HG03066 (cell line): Measurements from ENCODE around the gene ABCC8.

ENCODE experiments used
- ATAC-seq: cut with Tn5 transposase; IDR thresholded peaks from one replicate; pipeline ENCODE4 v1.9.1; 2021; ENCODE audit warnings: low read depth; ENCODE audit not compliant: unreplicated experiment

The ABCC8 gene

DNA sequence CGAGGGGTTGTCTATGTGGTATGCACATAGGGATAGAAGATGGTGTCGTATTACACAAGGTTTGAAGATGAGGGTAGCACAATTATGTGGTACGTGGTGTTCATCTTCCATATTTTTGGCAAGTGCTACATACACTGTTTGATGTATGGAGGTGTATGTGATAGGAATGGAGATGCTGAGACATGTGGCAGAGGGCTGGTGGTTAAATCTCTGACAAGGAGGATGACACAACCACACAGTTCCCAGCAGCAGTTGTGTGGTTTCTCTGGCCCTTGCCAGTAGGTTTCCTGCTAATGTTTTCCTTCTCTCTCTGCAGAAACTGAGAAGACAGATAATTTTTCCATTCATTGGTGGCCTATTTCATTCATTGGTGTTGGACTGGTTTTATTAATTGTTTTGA lies 108.1 kb downstream of the ABCC8 start:
- ATAC-seq: no peak

DNA sequence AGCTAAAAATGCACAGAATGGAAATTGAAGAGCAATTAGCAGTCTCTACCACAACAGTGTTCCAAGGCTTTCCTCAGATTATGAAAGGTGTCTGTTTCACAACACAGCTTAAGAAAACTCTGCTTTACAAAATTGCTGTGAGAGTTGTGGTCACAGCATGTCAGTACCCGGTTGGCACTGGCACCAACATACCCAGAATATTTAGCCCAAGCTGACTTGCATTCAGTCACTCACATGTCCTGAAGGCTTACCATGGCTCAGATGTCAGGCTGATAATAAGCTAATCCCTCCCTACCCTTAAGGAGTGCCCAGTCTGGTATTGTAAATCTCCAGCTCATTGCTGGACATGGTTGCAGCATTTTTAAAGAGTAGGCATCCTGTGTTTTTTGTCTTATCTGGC lies 110.2 kb downstream of the ABCC8 start:
- ATAC-seq: no peak

GRCh38 chr11:17354601-17354991 lies 122.0 kb downstream of the ABCC8 start:
- no peak for ATAC-seq

- ATAC-seq: no peak
These were observed 122.6 kb downstream of the ABCC8 start for GRCh38 chr11:17353821-17354600.

DNA sequence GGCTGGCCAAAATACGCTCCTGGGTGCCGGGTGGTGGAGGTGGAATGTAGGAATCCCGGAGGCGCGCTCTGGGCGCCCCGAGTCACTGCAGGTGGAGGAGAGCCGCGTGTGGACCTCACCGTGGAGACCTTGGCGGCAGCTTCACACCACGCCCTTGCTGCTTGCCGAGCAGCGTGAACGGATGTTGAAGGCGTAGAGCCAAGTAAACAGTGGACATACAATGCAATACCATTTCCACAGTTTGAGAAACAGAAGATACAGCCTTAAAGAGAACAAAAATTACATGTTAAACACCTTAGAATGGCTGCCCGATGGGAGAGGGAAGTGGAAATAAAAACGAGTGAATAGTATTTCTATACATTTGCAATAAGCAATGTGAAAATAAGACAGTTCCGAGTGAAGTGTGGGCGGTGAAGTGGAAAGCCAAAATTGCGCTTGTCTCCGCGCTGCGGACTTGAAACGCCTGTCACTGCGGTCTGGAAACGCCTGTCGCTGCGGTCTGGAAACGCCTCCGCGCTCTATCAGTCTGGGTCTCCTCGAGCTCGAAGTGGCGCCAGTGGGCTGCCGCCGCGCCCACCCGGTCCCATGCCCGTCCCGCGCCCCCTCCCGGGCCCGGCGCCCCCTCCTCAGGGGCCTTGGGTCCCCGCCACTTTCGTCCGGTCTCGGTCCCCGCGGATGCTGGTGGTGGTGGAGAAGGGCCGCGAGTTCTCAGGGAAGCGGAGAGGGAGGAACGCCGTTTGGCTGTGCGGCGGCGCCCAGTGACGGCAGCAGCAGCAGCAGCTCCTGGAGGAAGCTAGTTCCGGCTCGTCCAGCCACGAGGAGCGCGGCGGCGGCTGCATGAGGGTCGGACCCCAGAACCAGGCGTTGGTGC lies 123.5 kb downstream of the ABCC8 start:
- ATAC-seq: no peak

- no peak for ATAC-seq
These were observed 125.0 kb downstream of the ABCC8 start, which contains the start of gene NCR3LG1 for GRCh38 chr11:17351510-17352176. Gene NCR3LG1 (plus strand): TSS chr11:17351800. CDS start chr11:17351970, 170 bp downstream.

- ATAC-seq: no peak
These were observed 125.5 kb downstream of the ABCC8 start for GRCh38 chr11:17351172-17351509.

- no peak for ATAC-seq
These were observed 126.0 kb downstream of the ABCC8 start for GRCh38 chr11:17350455-17351171.

DNA sequence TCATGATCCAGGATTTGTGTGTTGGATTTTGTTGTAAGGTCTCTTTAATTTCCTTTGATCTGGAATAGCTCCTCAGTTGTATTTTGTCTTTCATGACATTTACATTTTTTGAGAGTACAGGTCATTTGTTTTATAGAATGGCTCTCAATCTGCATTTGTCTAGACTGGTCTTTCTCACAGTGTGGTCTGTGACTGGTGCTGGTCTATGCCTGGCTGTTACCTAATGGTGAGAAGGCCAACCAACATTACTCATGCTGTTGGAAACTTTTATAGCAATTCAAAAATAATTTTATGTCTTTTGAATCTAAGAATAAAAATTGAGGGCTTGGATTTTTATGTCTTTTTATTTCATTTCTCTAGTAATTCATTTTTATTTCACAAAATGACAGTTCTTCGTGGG lies 129.0 kb downstream of the ABCC8 start:
- no peak for ATAC-seq

DNA sequence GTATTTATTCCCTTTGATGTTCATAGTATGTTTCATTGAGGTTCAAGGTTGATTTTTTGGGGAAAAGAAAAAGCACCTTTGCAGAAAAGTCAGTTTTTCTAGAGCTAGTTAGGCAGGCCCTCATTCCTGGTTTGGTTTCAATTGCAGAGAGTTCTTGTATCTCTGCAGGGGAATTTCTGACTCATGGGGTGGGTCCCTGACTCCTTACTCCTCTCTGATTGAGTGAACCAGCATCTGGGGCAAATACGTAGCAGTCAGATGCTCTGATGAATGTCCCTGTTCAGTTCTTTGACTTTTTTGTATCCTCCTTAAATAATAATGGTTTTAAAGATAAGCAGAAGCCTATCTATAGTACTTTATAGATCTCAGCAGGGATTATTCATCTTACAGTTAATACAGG lies 132.7 kb downstream of the ABCC8 start:
- ATAC-seq: no peak

GRCh38 chr11:17343257-17343656 lies 133.4 kb downstream of the ABCC8 start:
- no peak for ATAC-seq
